HL-60/S4 treated with retinoic acid at 250 ng/mL for 4 days and 3 days (cell line): ENCODE results near the gene IDH2.
"Not testable (repeated sequence)": the region's sequence is repeated elsewhere in the genome, so short reads cannot be mapped to it uniquely, and the experiment has no call there.

ENCODE experiments used
- in situ Hi-C: fragments of 300-500 bp; cut with MboI; formaldehyde crosslinking; loops from 2 replicates; pipeline ENCODE4 v1.7.0; 2022; ENCODE audit warnings: low sequenced_read_pairs

Gene IDH2

DNA sequence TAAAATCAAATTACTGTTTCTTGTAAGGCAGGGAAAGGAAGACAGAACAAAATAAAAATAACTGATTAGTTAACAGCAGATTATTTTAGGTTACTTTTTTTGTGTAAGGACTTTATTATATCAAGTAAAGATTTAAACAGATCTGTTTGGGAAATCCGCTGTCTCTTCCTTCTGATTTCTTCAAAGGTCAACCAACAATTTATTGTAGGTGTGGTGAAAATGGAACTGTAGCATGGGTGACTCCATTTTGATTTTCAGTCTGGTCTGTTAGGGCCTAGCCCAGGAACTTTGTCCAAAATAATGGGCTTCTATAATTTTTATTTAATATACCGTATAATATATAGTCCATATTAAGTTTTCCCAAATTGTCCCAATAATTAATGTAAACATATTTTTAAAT is 13.5 kb upstream of the IDH2 start:
- in situ Hi-C loops: no loop called here

DNA sequence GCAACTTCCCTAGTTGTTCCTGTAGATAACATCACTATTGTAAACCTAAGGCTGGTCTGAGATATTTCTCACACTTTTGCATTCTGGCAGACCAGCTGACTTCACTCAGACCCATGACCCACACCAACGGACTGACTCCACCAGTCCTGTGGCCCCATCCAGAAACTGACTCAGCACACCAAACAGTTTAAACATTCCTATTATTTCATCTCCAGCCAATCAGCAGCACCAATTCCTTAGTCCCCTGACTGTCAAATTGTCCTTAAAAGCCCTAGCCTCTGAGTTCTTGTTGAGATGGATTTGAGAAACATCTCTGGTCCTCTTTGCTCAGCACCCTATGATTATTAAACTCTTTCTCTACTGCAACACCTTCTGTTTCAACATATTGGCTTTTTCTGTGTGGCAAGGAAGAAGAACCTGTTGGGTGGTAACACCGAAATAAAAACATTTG is 12.2 kb upstream of the IDH2 start:
- in situ Hi-C loops: no loop called here

DNA sequence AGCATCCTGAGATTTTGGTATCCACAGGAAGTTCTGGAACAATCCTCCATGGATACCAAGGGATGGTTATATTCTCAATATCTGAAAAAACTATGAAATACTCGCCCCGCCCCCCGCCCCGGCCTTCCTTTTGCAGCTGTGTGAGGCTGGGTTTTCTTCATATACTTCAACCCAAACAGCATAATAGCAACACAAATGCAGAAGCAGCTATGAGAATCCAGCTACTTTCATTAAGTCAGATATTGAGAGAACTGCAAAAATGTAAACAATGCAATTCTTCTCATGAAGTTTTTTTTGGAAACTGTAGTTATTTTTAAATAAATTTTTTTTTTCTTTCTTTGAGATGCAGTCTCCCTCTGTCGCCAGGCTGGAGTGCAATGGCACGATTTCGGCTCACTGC is 10.9 kb upstream of the IDH2 start:
- in situ Hi-C loops: no loop called here

DNA sequence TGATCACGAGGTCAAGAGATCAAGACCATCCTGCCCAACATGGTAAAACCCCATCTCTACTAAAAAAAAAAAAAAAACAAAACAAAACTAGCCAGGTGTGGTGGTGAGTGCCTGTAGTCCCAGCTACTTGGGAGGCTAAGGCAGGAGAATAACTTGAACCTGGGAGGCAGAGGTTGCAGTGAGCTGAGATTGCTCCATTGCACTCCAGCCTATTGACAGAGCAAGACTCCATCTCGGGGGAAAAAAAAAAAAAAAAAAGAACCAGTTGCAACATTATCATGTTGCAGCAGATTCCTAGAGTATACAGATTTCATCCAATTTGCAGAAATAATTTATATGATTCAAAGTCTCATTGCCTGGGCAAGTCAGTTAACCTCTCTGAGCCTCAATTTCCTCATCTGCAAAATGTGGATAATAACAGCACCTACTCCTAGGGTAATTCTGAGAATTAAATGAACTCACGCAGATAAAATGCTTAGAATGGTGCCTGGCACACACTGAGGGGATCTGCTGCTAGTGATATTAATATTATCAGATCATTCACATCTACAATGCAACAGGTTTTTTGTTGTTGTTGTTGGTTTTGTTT is 7.0 kb upstream of the IDH2 start:
- in situ Hi-C loops: not testable (repeated sequence)

DNA sequence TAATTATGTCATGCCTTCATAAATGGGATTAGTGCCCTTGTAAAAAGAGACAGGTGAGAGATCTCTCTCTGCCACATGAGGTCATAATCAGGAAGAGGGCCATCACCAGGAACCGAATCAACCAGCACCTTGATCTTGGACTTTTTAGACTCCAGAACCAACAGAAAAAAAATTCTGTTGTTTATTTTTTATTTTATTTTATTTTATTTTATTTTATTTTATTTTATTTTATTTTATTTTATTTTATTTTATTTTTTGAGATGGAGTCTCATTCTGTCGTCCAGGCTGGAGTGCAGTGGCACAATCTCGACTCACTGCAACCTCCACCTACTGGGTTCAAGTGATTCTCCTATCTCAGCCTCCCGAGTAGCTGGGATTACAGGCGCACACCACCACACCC is 5.8 kb upstream of the IDH2 start:
- in situ Hi-C loops: not testable (repeated sequence)

DNA sequence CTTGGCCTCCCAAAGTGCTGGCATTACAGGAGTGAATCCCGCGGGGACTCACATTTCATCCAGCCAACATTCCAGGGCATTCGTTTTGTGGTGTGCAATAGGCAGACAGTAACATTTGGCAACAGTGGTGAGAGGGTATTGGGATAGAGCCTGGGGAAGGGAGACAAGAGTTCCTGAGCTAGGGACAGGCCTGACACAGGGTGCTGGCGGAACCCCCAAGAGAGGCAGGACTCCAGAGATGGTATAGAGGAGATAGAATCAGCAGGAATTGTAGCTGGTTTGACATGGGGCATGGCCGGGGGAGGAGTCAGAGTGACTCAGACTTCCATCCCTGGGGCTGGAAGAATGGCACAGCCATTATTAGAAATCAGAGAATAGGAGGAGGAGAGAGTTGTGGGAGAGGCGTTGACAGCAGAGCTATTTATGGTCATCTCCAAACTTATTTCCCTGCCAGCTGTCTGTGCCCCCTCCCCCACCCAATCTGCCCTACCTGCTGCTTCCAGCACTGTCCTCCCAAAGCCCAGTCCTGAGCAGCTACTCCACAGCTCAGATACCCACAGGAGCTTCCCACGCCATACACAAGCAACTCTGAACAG is 4.4 kb upstream of the IDH2 start:
- in situ Hi-C loops: no loop called here

DNA sequence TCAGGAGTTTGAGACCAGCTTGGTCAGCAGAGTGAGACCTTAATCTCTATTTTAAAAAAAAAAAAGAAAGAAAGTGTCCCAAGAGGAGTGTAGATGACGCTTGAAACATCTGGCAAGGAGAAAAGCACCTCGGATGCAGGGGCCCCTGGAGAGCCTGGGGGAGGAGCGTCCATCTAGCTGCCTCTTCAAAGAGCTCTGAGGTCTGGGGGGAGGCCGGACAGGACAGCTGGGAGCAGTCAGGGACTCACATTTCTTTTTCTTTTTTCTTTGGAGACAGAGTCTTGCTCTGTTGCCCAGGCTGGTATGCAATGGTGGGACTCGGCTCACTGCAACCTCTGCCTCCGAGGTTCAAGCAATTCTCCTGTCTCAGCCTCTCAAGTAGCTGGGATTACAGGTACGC is 3.3 kb upstream of the IDH2 start:
- in situ Hi-C loops: no loop called here

DNA sequence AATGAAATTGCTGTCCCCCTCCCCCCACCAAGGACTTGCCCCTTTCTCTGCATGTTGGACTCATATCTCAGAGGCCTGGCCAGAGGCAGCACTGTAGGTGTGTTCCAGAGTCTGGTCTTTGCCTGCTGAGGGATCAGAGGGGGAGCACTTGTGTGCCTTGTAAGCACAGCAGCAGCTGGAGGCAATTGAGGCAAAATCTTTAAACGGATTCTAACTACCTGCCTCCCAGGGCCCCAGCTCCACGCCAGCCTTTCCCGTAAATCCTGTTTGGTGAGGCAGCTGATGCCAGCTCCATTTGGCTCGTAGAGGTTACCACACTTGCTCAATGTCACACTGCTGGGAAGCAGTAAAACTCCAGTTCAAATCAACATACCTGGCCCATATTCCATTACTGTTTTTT is 2.3 kb upstream of the IDH2 start:
- in situ Hi-C loops: no loop called here

DNA sequence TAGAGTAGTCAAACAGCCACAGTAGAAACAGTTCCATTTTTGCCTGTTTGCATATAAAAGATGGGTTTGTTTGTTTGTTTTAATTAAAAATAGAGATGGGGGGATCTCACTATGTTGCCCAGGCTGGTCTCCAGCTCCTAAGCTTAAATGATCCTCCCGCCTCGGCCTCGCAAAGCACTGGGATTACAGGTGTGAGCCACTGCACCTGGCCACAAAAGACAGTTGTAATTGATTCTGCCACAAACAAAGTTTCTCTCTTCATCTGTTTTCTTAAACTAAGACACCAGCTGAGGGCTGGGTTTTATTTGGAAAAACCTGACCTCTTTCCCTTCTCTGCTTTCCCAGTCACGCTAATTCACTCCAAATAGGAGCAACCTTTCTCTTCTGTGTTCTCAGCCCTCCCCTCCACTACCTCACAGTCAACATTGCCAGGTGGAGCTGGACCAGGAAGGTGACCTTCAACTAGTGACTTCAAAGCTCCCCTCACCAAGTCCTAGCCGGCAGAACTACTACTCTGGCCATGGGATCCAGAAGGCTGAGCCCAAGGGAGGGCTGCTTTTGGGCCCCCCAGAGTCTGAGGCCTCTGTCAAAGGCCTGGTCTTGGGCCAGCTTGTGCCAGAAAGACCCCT is 1.5 kb upstream of the IDH2 start:
- in situ Hi-C loops: no loop called here

DNA sequence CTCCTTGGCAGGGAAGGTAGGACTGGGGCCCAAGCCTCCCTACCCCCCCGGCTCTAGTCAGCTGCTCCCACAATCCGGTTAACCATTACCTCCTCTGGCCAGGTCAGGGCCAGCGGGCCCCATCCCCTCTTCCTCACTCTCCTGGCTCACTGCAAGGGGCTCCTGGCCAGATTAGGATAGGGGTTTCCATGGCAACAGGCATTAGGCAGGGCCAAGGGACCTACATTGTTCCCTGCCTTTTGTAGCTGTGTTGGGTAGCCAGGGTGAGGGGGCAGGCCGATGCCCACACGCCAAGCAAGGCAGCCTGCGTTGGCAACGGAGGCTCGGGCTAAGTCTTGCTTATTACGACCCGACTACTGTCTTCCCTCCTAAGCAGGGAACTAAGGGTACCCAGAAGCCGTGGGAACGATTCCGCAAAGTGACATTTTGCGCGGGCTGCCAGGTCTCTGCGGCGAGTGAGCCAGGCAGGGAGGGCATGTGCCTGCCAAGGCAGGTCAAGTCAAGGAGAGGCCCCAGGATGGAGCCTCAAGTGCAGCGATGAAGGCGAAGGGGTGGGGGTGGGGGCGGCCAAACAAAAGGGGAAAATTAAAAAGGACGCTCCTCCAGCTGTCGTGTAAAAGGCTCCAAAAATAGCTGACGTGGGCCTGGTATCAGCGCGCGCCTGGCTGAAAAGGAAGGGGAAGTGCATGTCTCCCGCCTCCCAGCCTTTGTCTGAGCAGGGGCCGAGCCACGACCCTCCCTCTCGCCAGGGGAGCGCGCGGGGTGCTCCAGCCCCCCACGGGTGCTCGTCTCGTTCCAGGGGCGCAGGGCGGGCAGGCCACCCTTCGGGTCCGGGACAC is 919 bp downstream of the IDH2 start:
- in situ Hi-C loops: no loop called here

DNA sequence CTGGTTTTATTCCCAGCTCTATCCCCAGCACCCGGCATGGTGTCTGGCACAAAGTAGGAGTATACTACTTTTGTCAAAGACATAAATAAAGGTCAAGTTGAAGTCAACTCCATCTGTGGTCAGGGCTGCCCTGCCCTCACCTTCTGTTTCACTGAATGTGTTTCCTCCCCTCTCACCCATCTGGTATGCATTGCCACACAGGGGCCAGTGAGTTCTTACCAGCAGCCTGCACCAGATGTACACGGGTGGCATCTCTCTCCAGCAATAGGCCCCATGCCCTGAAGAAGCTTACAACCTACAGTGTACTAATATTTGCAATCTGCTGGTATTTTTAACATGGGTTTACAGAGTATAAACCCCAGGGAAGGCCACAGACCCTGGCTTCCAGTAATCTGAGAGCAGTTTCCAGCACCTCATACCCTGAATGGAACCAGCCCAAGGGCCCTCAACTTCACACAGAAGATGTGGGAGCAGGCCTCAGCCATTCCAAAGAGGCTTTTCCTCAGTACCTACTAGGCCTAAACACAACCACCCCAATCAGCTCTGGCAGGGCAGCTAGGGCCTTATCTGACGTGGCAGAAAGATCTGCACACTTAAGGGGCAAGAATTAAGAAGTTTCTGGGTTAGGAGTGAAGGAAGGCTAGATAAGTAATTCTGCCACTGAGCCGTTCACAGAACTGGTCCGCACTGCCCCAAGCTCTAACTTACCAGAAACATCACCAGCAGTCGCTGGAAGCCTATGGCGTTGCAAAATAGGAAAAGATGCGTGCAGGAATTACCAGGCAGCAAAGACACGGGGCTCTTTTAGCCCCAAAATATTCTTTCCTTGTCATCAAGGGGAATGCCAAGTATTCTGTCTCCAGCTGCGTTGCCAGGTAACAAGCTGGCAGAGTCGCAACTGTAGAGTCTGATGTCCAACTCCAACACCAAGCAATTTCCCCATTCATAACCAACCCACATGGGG is 2.1 kb downstream of the IDH2 start:
- in situ Hi-C loops: loop anchor here (10.0 kb wide), 1 partner anchor 345 kb away; the partner anchor contains the start of gene MESP1

DNA sequence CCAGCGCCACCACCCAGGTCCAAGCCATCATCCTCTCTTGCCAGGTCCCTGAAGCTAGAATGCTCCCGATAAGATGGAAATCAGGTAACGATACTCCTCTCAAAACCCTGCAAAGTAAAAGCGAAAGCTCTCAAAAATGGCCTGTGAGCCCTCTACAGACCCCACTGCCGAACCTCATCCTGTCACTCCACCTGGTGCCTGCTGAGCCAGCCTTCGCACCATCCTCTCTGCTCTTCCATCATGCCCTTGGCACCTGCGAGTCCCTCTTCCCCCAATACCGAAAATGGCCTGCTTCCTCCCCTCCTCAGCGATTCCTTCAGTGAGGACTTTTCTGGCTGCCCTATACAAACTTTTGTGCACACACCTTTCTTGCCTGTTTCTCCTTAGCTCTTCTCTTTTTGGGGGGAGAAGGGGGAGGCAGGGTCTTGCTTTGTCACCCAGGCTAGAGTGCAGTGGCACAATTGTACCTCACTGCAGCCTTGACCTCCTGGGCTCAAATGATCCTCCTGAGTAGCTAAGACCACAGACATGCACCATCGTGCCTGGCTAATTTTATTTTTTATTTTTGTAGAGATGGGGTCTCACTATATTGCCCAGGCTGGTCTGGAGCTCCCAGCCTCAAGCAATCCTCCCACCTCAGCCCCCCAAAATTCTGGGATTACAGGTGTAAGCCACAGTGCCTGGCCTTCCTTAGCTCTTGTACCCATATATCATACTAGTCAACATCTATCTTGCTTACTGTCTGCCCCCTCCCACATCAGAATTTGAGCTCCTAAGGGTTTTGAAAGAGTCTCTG is 3.0 kb downstream of the IDH2 start:
- in situ Hi-C loops: loop anchor here (10.0 kb wide), 1 partner anchor 344 kb away; the partner anchor contains the start of gene MESP1

DNA sequence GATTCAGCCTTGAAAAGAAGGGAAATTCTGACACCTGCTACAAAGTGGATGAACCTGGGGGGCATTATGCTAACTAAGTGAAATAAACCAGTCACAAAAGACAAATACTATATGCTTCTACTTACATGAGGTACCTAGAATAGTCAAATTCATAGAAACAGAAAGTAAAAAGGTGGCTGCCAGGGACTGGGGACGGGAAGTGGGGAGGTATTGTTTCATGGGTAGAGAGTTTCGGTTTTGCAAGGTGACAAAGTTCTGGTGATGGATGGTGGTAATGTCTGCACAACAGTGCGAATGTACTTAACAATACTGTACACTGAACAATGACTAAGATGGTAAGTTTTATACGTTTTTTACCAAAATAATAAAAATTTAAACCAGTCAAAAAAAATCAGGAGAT is 4.8 kb downstream of the IDH2 start:
- in situ Hi-C loops: loop anchor here (10.0 kb wide), 1 partner anchor 343 kb away; the partner anchor contains the start of gene MESP1

DNA sequence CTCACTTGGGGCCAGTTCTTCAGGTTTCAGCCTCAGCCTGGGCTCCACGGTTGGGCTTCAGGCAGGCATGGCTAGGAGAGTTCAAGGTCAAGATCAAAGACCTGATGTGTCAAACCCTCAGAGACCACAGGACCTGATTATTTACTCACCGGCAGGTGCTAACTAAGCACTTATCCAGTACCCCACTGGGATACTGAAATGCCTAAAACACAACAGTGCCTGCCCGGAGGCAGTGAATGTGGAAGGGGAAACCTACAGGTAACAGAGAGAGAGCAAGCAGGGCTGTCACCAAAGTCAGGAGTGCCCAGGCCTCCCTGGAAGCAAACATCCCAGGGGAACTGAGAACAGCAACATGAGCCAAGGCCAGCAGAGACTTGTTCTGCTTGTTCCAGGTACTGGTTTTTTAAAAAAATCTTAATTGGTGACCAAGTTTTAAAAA is 6.7 kb downstream of the IDH2 start:
- in situ Hi-C loops: loop anchor here (10.0 kb wide), 1 partner anchor 341 kb away; the partner anchor contains the start of gene MESP1

DNA sequence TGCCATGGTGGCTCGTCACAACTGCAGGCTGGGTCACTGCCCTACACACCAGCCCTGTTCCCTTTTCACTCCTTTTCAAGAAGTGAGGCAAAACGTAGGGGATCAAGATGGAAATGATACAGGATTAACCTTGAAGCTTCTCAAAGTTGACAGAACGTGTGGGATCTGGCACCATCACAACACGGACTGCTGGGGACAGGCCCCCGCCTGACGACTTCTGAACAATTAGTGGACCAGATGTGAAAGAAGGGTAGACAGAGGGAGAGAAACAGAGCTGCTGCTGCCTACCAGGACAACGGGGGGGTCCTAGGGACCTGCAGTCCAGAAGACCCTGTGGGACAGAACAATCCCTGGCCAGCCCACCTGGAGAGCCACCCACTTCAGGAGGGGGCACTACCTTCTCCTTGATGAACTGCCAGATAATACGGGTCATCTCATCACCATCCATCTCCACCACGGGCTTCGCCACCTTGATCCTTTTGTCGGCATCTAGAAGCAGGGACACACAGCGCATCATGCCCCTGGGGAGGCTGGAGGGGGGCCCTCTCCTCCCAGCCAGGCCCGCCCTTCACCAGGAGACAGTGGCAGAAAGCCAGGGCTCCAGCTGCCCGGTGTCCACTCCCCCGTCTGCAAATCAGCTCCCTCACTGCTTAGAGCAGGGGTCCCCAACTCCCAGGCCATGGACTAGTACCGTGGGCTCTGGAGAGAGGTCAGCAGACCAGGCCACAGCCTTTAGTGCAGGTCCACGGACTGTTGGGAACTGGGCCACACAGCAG is 10.9 kb downstream of the IDH2 start:
- in situ Hi-C loops: loop anchor here (10.0 kb wide), 1 partner anchor 337 kb away; the partner anchor contains the start of gene MESP1

DNA sequence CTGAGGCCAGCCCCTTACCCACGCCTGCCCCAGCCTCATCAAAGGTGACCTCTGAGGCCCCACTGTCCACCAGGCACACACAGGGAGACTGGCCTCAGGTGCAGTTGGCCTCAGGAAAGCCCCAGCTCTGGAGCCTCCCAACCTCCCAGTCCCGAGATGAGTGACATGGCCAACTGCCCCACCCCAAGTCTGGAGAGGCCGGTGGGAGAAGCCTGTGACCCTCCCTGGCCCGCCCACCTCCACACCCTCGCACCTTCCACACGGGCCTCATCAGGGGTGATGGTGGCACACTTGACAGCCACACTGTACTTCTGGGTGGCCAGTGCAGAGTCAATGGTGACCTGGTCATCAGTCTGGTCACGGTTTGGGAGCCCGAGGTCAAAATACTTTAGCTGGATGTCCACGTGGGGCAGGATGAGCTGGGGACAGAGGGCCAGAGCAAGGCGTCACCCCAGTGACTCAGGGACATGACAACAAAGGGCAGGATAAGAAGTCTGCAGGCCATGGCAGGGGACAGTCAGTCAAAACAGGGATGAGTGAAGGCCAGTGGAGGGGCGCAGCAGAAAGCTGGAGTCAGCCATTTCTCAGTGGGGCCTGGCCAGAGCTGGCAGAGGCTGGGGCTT is 11.9 kb downstream of the IDH2 start:
- in situ Hi-C loops: loop anchor here (10.0 kb wide), 1 partner anchor 336 kb away; the partner anchor contains the start of gene MESP1

DNA sequence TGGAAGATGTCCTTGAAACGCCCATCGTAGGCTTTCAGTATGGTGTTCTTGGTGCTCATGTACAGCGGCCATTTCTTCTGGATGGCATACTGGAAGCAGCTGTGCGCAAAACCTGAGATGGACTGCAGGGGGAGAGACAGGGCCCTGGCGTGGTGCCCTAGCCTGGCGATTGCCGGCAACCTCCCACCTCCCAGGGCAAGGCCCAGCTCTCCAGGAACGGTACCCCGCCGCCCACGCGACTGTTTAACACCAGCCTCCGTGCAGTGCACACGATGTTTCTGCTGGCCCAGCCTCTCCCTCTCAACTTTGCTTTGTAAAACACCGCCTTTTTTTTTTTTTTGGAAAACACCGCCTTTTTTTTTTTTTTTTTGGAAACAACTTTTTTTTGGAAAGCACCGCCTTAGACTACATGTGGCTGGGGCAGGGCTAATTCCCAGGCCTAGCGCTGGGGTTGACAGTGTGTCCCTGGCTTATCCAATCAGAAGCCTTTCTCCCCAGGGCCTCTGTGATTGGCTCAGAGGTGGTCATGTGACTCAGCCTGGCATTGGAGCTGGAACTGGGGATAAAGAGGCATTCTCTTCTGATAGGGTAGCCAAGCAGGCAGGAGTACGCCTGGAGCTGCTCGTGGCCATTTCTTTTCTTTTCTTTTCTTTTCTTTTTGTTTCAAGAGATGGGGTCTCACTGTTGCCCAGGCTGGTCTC is 14.7 kb downstream of the IDH2 start:
- in situ Hi-C loops: no loop called here
